Stimulated activated CD4-positive, alpha-beta T cell treated with anti-CD3 and anti-CD28 coated beads, Interleukin-12 subunit alpha, Interleukin-12 subunit beta, amount 100 ng/mL, for 48 hours (primary cell): ENCODE data around the gene BTBD9.

ENCODE experiments used
- DNase-seq, 3 donors: peaks; one replicate each; pipeline ENCODE4 v3.0.0-alpha.2; 2020; ENCODE audit warnings: low read depth in 2 of 3, low spot score in 1 of 3

BTBD9 gene

GRCh38 chr6:38214159-38214558, 425.6 kb downstream of the BTBD9 start:
- no peak for DNase-seq

GRCh38 chr6:38213251-38213658, 426.5 kb downstream of the BTBD9 start:
- no peak for DNase-seq

GRCh38 chr6:38212579-38212978, 427.1 kb downstream of the BTBD9 start:
- DNase-seq: no peak

GRCh38 chr6:38212116-38212515, 427.6 kb downstream of the BTBD9 start:
- no peak for DNase-seq

GRCh38 chr6:38209371-38210260, 430.1 kb downstream of the BTBD9 start:
- no peak for DNase-seq

GRCh38 chr6:38208028-38208427, 431.7 kb downstream of the BTBD9 start:
- DNase-seq: no peak

GRCh38 chr6:38207375-38207774, 432.4 kb downstream of the BTBD9 start:
- DNase-seq: no peak

- no peak for DNase-seq
These were observed 441.5 kb downstream of the BTBD9 start for GRCh38 chr6:38198219-38198618.

- DNase-seq: no peak
These were observed 444.6 kb downstream of the BTBD9 start for GRCh38 chr6:38195113-38195635.

- DNase-seq: no peak
These were observed 445.1 kb downstream of the BTBD9 start for GRCh38 chr6:38194589-38194988.

- no peak for DNase-seq
These were observed 445.5 kb downstream of the BTBD9 start for GRCh38 chr6:38194282-38194572.

- no peak for DNase-seq
These were observed 446.0 kb downstream of the BTBD9 start for GRCh38 chr6:38193481-38194281.

GRCh38 chr6:38193051-38193450, 446.7 kb downstream of the BTBD9 start:
- no peak for DNase-seq

GRCh38 chr6:38192487-38192886, 447.2 kb downstream of the BTBD9 start:
- DNase-seq: no peak

GRCh38 chr6:38192011-38192410, 447.7 kb downstream of the BTBD9 start:
- no peak for DNase-seq

- DNase-seq: no peak
These were observed 448.3 kb downstream of the BTBD9 start for GRCh38 chr6:38191418-38191817.

- DNase-seq: no peak
These were observed 450.9 kb downstream of the BTBD9 start for GRCh38 chr6:38188677-38189335.

GRCh38 chr6:38187811-38188590, 451.7 kb downstream of the BTBD9 start:
- no peak for DNase-seq

GRCh38 chr6:38187325-38187724, 452.4 kb downstream of the BTBD9 start:
- no peak for DNase-seq

- DNase-seq: no peak
These were observed 454.0 kb downstream of the BTBD9 start for GRCh38 chr6:38185752-38186151.

GRCh38 chr6:38185244-38185643, 454.5 kb downstream of the BTBD9 start:
- DNase-seq: no peak
